K562 (cell line): ENCODE measurements around the gene GALNT9. TPM values are rescaled to one million over a fixed set of nuclear protein-coding genes. Genes with fewer than 3 reads are reported as not detected.

Experiments used
- ATF1 ChIP-seq, 2 experiments: fragments of 450-650 bp in 1 of 2; IDR thresholded peaks; 2 replicates each; pipeline ENCODE4 v1.6.1; 2016; ENCODE audit warnings: missing compliant biosample characterization in 1 of 2, missing genetic modification characterization in 1 of 2
- ATF7 ChIP-seq: fragments of 450-650 bp; IDR thresholded peaks from 2 replicates; pipeline ENCODE4 v1.7.1; 2014; ENCODE audit warnings: mild to moderate bottlenecking, moderate library complexity
- BCOR ChIP-seq: fragments of 450-650 bp; IDR thresholded peaks from 2 replicates; pipeline ENCODE4 v1.6.1; 2016
- CBFB ChIP-seq: sonication (generic); formaldehyde crosslinking; IDR thresholded peaks from 2 replicates; pipeline ENCODE4 v1.4.0; 2020; ENCODE audit warnings: mild to moderate bottlenecking, missing genetic modification reagents
- CCNT2 ChIP-seq: IDR thresholded peaks from 2 replicates; pipeline ENCODE4 v1.6.1; 2011; ENCODE audit warnings: borderline replicate concordance, low read depth, mild to moderate bottlenecking, moderate library complexity, mixed read lengths, low read length; ENCODE audit not compliant: insufficient read length; ENCODE audit errors: extremely low read depth
- ELF1 ChIP-seq: fragments of 200-800 bp; sonication (Bioruptor generic); IDR thresholded peaks from 2 replicates; pipeline ENCODE4 v1.6.1; 2016; ENCODE audit warnings: missing genetic modification characterization, missing compliant biosample characterization
- FOXK1 ChIP-seq: sonication (generic); formaldehyde crosslinking; IDR thresholded peaks from 2 replicates; pipeline ENCODE4 v1.8.0; 2022; ENCODE audit warnings: missing genetic modification reagents, mild to moderate bottlenecking, borderline replicate concordance
- ILK ChIP-seq: fragments of 450-650 bp; IDR thresholded peaks from 2 replicates; pipeline ENCODE4 v1.6.1; 2016; ENCODE audit warnings: missing genetic modification characterization, low read depth, mild to moderate bottlenecking, missing compliant biosample characterization, moderate library complexity, borderline replicate concordance
- NR2C1 ChIP-seq, 2 experiments: fragments of 450-650 bp; IDR thresholded peaks; 2 replicates each; pipeline ENCODE4 v1.6.1; 2017; ENCODE audit warnings: mild to moderate bottlenecking in 2 of 2, antibody characterized with exemption in 1 of 2, inconsistent platforms in 1 of 2, missing compliant biosample characterization in 1 of 2, missing genetic modification characterization in 1 of 2
- POLR3G ChIP-seq: IDR thresholded peaks from 2 replicates; pipeline ENCODE4 v1.6.1; 2011; ENCODE audit not compliant: insufficient read length, insufficient replicate concordance; ENCODE audit errors: extremely low read depth
- PURB ChIP-seq: sonication (generic); formaldehyde crosslinking; IDR thresholded peaks from 2 replicates; pipeline ENCODE4 v1.9.0; 2021; ENCODE audit warnings: low read depth, mild to moderate bottlenecking, missing genetic modification reagents
- SAP30 ChIP-seq: fragments of 200-600 bp; sonication (generic); IDR thresholded peaks from 2 replicates; pipeline ENCODE4 v1.6.1; 2012; ENCODE audit warnings: borderline replicate concordance, low read depth, mild to moderate bottlenecking, moderate library complexity, low read length, control low read depth, inconsistent platforms; ENCODE audit not compliant: insufficient read depth, poor library complexity, severe bottlenecking
- SMAD2 ChIP-seq: fragments of 150-350 bp; IDR thresholded peaks from 2 replicates; pipeline ENCODE4 v1.6.1; 2014; ENCODE audit warnings: low read depth, mild to moderate bottlenecking, low read length
- TAF7 ChIP-seq: fragments of 450-650 bp; IDR thresholded peaks from 2 replicates; pipeline ENCODE4 v1.6.1; 2016; ENCODE audit warnings: missing genetic modification characterization, missing compliant biosample characterization
- TEAD4 ChIP-seq, 2 experiments: sonication (generic) in 1 of 2; formaldehyde crosslinking in 1 of 2; IDR thresholded peaks; 2 replicates each; pipeline versions ENCODE4 v1.6.1 to v1.8.0; 2012 to 2022; ENCODE audit warnings: borderline replicate concordance in 1 of 2, inconsistent platforms in 1 of 2, low read length in 1 of 2, mild to moderate bottlenecking in 1 of 2, missing genetic modification reagents in 1 of 2
- ZBTB1 ChIP-seq: sonication (generic); formaldehyde crosslinking; IDR thresholded peaks from 2 replicates; pipeline ENCODE4 v1.8.1; 2023; ENCODE audit warnings: missing genetic modification reagents, low read depth, mild to moderate bottlenecking, borderline replicate concordance
- ZBTB7A ChIP-seq: IDR thresholded peaks from 2 replicates; pipeline ENCODE4 v1.6.1; 2011; ENCODE audit warnings: low read depth, mild to moderate bottlenecking, low read length, moderate library complexity, borderline replicate concordance; ENCODE audit not compliant: control insufficient read depth
- ZNF224 ChIP-seq: sonication (generic); formaldehyde crosslinking; IDR thresholded peaks from 2 replicates; pipeline ENCODE4 v1.8.0; 2022; ENCODE audit warnings: mild to moderate bottlenecking, missing genetic modification reagents
- ZNF24 ChIP-seq: fragments of 450-650 bp; IDR thresholded peaks from 2 replicates; pipeline ENCODE4 v1.6.1; 2016
- ZNF431 ChIP-seq: sonication (generic); formaldehyde crosslinking; IDR thresholded peaks from 2 replicates; pipeline ENCODE4 v1.8.0; 2022; ENCODE audit warnings: mild to moderate bottlenecking, missing genetic modification reagents
- ZNF707 ChIP-seq: fragments of 250-450 bp; sonication (Bioruptor Pico); conservative IDR thresholded peaks from 2 replicates; pipeline ENCODE4 v1.8.0; 2022; ENCODE audit warnings: inconsistent platforms, mild to moderate bottlenecking, moderate library complexity
- ZZZ3 ChIP-seq: fragments of 450-650 bp; IDR thresholded peaks from 2 replicates; pipeline ENCODE4 v1.6.1; 2016; ENCODE audit warnings: antibody characterized with exemption, mild to moderate bottlenecking, moderate library complexity
- polyA plus RNA-seq, 8 experiments: library from polyadenylated mRNA; depleted of rRNA in 4 of 8; stranded (reverse) in 5 of 8; unstranded in 3 of 8; fragments of >200 nt; fragmentation: Nextera tagmentation in 2 of 8; fragmentation: Illumina TruSeq in 1 of 8; extraction: Ambion mirVana in 2 of 8; extraction: Trizol in 1 of 8; gene quantifications; 2 replicates each; pipeline versions ENCODE4 v1.2.1 to v1.2.3, GENCODE V29; 2011 to 2014; ENCODE audit warnings: inconsistent platforms in 1 of 8, missing spikeins in 1 of 8
- total RNA-seq, 7 experiments: library from RNA; depleted of rRNA in 6 of 7; stranded (reverse); fragments of >200 nt in 6 of 7; fragmentation: Illumina TruSeq in 2 of 7; extraction: Trizol in 2 of 7; gene quantifications; 2 replicates each; pipeline versions ENCODE4 v1.2.1 to v1.2.3, GENCODE V29; 2011 to 2021; ENCODE audit warnings: low replicate concordance in 1 of 7
- TF ChIP-seq, protein P1 (sequence below): fragments of 250-450 bp; sonication (Bioruptor Pico); IDR thresholded peaks from 2 replicates; pipeline ENCODE4 v1.8.0; 2022; ENCODE audit warnings: moderate library complexity, mild to moderate bottlenecking, inconsistent platforms
- TF ChIP-seq, protein P2 (sequence below): sonication (generic); formaldehyde crosslinking; IDR thresholded peaks from 2 replicates; pipeline ENCODE4 v1.8.0; 2022; ENCODE audit warnings: mild to moderate bottlenecking, missing genetic modification reagents
- TF ChIP-seq, protein P3 (sequence below): fragments of 250-450 bp; sonication (Bioruptor Pico); IDR thresholded peaks from 2 replicates; pipeline ENCODE4 v1.4.0; 2020; ENCODE audit warnings: mild to moderate bottlenecking, moderate library complexity, borderline replicate concordance

GALNT9 gene
- total and polyA plus RNA-seq, 9 of the 15 experiments (the other 6 are each of a cell fraction or from before 2014, with no cell fraction given) = not detected

DNA sequence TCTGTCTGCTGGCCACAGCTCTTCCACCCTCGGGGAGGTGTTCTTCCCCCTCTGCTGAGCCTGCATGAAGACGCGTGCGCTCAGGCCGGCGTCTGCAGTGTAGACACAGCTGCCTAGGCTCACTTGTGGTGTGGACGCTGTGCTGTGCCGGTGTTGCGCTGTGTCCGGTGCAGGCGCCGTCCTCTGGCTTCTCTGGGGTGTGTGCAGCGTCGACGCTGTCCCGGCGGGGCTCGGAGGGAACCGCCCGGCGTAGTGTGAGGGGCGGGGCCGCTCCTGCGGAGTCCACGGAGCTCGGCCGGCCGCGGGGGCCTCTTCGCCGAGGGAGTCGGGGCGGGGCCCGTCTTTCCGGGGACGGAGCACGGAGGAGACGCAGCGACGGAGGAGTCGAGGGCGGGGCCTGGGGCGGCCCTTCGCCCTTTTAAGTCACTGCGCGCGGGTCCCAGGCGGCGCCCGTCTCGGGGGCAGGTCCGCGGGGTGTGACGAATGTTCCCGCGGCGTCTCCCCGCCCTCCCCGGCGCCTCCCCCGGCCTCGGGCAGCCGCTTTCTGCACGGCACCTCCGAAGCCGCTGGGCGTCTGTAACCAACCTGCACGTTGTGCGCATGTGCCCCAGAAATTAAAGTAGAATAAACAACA is 139.9 kb downstream of the GALNT9 start (continued):
- TF ChIP-seq ATF1 (CRISPR knock-in tag; IDR thresholded peaks at IDR 0.05) (no peak), ATF1 (tag; IDR thresholded peaks at IDR 0.05) (peak; percentile 73), FOXK1 (CRISPR knock-in tag) (no peak), ZNF431 (CRISPR knock-in tag) (no peak), CCNT2 (peak; percentile 40), ZNF24 (peak; percentile 18; the same call in 1 of the 2 replicates), ELF1 (tag) (no peak), ZNF224 (CRISPR knock-in tag) (no peak), ZNF707 (CRISPR knock-in tag) (no peak), ZZZ3 (no peak), POLR3G (no peak), TEAD4 (IDR thresholded peaks at IDR 0.05; ENCODE audit: low read length) (no peak), TEAD4 (CRISPR knock-in tag; IDR thresholded peaks at IDR 0.05; ENCODE audit: borderline replicate concordance) (no peak), ZBTB1 (CRISPR knock-in tag) (no peak), ILK (tag) (no peak), TAF7 (no peak), SAP30 (no peak), CBFB (CRISPR knock-in tag) (0 out of 2 replicates have a peak, but pooled peaks have one; percentile 35), SMAD2 (no peak), NR2C1 (IDR thresholded peaks at IDR 0.05) (no peak), NR2C1 (tag; IDR thresholded peaks at IDR 0.05) (no peak), BCOR (no peak), ATF7 (peak; percentile 39; the same call in 1 of the 2 replicates), PURB (CRISPR knock-in tag) (no peak), ZBTB7A (peak; percentile 35; the same call in 1 of the 2 replicates)
- TF ChIP-seq, protein P1, sequence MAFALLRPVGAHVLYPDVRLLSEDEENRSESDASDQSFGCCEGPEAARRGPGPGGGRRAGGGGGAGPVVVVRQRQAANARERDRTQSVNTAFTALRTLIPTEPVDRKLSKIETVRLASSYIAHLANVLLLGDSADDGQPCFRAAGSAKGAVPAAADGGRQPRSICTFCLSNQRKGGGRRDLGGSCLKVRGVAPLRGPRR = no peak
- TF ChIP-seq, protein P2, sequence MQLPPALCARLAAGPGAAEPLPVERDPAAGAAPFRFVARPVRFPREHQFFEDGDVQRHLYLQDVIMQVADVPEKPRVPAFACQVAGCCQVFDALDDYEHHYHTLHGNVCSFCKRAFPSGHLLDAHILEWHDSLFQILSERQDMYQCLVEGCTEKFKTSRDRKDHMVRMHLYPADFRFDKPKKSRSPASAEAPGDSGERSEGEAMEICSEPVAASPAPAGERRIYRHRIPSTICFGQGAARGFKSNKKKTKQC (CRISPR knock-in tag) = 0 out of 2 replicates have a peak, but pooled peaks have one; percentile 44
- TF ChIP-seq, protein P3, sequence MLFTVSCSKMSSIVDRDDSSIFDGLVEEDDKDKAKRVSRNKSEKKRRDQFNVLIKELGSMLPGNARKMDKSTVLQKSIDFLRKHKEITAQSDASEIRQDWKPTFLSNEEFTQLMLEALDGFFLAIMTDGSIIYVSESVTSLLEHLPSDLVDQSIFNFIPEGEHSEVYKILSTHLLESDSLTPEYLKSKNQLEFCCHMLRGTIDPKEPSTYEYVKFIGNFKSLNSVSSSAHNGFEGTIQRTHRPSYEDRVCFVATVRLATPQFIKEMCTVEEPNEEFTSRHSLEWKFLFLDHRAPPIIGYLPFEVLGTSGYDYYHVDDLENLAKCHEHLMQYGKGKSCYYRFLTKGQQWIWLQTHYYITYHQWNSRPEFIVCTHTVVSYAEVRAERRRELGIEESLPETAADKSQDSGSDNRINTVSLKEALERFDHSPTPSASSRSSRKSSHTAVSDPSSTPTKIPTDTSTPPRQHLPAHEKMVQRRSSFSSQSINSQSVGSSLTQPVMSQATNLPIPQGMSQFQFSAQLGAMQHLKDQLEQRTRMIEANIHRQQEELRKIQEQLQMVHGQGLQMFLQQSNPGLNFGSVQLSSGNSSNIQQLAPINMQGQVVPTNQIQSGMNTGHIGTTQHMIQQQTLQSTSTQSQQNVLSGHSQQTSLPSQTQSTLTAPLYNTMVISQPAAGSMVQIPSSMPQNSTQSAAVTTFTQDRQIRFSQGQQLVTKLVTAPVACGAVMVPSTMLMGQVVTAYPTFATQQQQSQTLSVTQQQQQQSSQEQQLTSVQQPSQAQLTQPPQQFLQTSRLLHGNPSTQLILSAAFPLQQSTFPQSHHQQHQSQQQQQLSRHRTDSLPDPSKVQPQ = no peak
